ENCODE results near the gene EIF3K.

- TF ChIP-seq CTCF (IDR thresholded peaks at IDR 0.05) (no peak), POLR2A (IDR thresholded peaks at IDR 0.05) (no peak)
Observed at GRCh38 chr19:38686530-38686888, 67.5 kb downstream of the EIF3K start.

All from heart left ventricle (tissue), 13 donors.